ENCODE measurements around the gene SORBS1. TPM values are rescaled to one million over a fixed set of nuclear protein-coding genes. Genes with fewer than 3 reads are reported as not detected.

Gene SORBS1
- total and polyA plus RNA-seq, 9 of the 15 experiments (the other 6 are each of a cell fraction or from before 2014, with no cell fraction given): 2.0 to 13.3 (median 6.5) TPM

DNA sequence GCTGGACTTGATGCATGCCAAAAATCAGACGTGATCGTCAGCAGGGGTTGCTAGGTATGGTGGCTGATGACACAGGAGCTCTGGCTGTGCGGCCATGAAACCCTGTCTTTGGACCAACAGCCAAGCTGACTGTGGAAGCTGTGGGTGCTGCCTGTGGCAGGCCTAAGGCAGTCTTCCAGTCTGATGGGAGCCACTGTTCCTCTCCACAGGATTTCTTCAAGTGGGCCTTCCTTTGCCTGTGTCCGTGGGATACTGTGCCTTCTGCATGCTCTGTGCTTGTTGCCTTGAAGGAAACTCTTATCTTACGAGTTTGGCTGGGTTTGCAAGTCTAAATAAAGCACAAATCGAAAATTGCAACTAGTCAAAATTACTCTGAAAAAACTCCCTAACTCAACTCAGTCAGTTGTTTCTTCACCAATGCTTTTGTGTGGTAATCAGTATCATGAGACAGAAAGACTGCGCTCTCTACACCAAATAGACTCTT, 168.4 kb downstream of the SORBS1 start:
- ChIA-PET CTCF (ENCODE audit: low intra/inter-chr PET ratio) (interaction anchor here (1.3 kb wide), 1 partner anchor 208 kb away, joined by 4 read pairs; no protein-coding TSS in a partner anchor), POLR2A (interaction anchor here (1.1 kb wide), 1 partner anchor 10 kb away, joined by 4 read pairs; no protein-coding TSS in a partner anchor)
- WGBS (ENCODE audit: insufficient coverage, low coverage, missing lambda C conversion rate): 68% methylated on average over 7 of the region's 7 CpGs
- H3K79me2 ChIP-seq (ENCODE audit: control insufficient read depth, insufficient read depth, low read length): no peaks in the 10 kb centered on the region
- no peak for FAIRE-seq
- no peaks in the 10 kb centered on the region for H3K27me3 ChIP-seq (ENCODE audit: control insufficient read depth in 2 of 2, insufficient read depth in 2 of 2, low read length in 2 of 2)
- no peak for ATAC-seq
- H3K36me3 ChIP-seq (ENCODE audit: control insufficient read depth, insufficient read depth, low read length): 0 out of 3 replicates have a peak, but pooled peaks cover 5% of the 10 kb centered on the region
- no peak overlapping the region for H3K4me2 ChIP-seq (ENCODE audit: insufficient read depth, low read length)
- no peaks in the 10 kb centered on the region for H4K20me1 ChIP-seq (replicated peaks; ENCODE audit: control insufficient read depth, insufficient read depth, low read length)
- intact Hi-C loops (cut with micrococcal nuclease) (loop anchor here (5.0 kb wide), 1 partner anchor 35 kb away; no protein-coding TSS in a partner anchor), in situ Hi-C loops (cut with MboI) (loop anchor here (25.0 kb wide), 1 partner anchor 445 kb away; no protein-coding TSS in a partner anchor)
- H3K4me1 ChIP-seq (replicated peaks in 1 of 2; ENCODE audit: control insufficient read depth in 2 of 2, insufficient read depth in 2 of 2, low read length in 2 of 2): peaks cover 12 to 19% of the 10 kb centered on the region in 2 experiments
- no peak overlapping the region for H3K27ac ChIP-seq (ENCODE audit: extremely low read depth, low read depth, low read length)
- H3K4me3 ChIP-seq: no peak overlapping the region
- DNase-seq (ENCODE audit: extremely low read depth in 1 of 4, low spot score in 3 of 4): no peak
- H2AFZ ChIP-seq (ENCODE audit: low read depth, low read length): no peak overlapping the region
- no peaks in the 10 kb centered on the region for H3K9me1 ChIP-seq (ENCODE audit: control insufficient read depth, insufficient read depth, low read length)
- H3K9me3 ChIP-seq (replicated peaks; ENCODE audit: control insufficient read depth, insufficient read depth, low read depth, low read length): no peaks in the 10 kb centered on the region
- H3K9ac ChIP-seq (ENCODE audit: insufficient read depth in 1 of 2, low read depth in 2 of 2, low read length in 2 of 2): no peak overlapping the region
- no TSS peak for BruUV-seq (replicated peaks)
- TF ChIP-seq, protein P1, sequence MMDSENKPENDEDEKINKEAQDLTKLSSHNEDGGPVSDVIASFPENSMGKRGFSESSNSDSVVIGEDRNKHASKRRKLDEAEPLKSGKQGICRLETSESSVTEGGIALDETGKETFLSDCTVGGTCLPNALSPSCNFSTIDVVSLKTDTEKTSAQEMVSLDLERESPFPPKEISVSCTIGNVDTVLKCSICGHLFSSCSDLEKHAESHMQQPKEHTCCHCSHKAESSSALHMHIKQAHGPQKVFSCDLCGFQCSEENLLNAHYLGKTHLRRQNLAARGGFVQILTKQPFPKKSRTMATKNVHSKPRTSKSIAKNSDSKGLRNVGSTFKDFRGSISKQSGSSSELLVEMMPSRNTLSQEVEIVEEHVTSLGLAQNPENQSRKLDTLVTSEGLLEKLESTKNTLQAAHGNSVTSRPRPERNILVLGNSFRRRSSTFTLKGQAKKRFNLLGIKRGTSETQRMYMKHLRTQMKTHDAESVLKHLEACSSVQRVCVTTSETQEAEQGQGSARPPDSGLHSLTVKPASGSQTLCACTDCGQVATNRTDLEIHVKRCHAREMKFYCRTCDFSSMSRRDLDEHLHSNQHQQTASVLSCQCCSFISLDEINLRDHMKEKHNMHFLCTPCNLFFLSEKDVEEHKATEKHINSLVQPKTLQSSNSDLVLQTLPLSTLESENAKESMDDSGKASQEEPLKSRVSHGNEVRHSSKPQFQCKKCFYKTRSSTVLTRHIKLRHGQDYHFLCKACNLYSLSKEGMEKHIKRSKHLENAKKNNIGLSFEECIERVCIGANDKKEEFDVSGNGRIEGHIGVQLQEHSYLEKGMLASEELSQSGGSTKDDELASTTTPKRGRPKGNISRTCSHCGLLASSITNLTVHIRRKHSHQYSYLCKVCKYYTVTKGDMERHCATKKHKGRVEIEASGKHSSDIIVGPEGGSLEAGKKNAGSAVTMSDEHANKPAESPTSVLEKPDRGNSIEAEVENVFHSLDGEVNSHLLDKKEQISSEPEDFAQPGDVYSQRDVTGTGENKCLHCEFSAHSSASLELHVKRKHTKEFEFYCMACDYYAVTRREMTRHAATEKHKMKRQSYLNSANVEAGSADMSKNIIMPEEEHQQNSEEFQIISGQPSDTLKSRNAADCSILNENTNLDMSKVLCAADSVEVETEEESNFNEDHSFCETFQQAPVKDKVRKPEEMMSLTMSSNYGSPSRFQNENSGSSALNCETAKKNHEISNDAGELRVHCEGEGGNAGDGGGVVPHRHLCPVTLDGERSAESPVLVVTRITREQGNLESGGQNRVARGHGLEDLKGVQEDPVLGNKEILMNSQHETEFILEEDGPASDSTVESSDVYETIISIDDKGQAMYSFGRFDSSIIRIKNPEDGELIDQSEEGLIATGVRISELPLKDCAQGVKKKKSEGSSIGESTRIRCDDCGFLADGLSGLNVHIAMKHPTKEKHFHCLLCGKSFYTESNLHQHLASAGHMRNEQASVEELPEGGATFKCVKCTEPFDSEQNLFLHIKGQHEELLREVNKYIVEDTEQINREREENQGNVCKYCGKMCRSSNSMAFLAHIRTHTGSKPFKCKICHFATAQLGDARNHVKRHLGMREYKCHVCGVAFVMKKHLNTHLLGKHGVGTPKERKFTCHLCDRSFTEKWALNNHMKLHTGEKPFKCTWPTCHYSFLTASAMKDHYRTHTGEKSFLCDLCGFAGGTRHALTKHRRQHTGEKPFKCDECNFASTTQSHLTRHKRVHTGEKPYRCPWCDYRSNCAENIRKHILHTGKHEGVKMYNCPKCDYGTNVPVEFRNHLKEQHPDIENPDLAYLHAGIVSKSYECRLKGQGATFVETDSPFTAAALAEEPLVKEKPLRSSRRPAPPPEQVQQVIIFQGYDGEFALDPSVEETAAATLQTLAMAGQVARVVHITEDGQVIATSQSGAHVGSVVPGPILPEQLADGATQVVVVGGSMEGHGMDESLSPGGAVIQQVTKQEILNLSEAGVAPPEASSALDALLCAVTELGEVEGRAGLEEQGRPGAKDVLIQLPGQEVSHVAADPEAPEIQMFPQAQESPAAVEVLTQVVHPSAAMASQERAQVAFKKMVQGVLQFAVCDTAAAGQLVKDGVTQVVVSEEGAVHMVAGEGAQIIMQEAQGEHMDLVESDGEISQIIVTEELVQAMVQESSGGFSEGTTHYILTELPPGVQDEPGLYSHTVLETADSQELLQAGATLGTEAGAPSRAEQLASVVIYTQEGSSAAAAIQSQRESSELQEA (IDR thresholded peaks at IDR 0.05; ENCODE audit: low read depth): no peak
- TF ChIP-seq FOXK1 (CRISPR knock-in tag; IDR thresholded peaks at IDR 0.05; ENCODE audit: borderline replicate concordance) (no peak), FOXA1 (IDR thresholded peaks at IDR 0.05; ENCODE audit: borderline replicate concordance) (no peak), C11orf30 (IDR thresholded peaks at IDR 0.05; ENCODE audit: low read depth) (no peak), POLR2H (tag; IDR thresholded peaks at IDR 0.05; ENCODE audit: low read depth) (no peak), MAZ (CRISPR knock-in tag; conservative IDR thresholded peaks at IDR 0.05 in 1 of 2, IDR thresholded peaks at IDR 0.05 in 1 of 2) (no peak), MCM5 (IDR thresholded peaks at IDR 0.05; ENCODE audit: low read depth) (no peak)
- TF ChIP-seq, protein P2, sequence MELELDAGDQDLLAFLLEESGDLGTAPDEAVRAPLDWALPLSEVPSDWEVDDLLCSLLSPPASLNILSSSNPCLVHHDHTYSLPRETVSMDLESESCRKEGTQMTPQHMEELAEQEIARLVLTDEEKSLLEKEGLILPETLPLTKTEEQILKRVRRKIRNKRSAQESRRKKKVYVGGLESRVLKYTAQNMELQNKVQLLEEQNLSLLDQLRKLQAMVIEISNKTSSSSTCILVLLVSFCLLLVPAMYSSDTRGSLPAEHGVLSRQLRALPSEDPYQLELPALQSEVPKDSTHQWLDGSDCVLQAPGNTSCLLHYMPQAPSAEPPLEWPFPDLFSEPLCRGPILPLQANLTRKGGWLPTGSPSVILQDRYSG (tag; conservative IDR thresholded peaks at IDR 0.05; ENCODE audit: low read depth): no peak
- TF ChIP-seq, protein P3, sequence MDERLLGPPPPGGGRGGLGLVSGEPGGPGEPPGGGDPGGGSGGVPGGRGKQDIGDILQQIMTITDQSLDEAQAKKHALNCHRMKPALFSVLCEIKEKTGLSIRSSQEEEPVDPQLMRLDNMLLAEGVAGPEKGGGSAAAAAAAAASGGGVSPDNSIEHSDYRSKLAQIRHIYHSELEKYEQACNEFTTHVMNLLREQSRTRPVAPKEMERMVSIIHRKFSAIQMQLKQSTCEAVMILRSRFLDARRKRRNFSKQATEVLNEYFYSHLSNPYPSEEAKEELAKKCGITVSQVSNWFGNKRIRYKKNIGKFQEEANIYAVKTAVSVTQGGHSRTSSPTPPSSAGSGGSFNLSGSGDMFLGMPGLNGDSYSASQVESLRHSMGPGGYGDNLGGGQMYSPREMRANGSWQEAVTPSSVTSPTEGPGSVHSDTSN (CRISPR knock-in tag; IDR thresholded peaks at IDR 0.05; ENCODE audit: low read depth): no peak
- TF ChIP-seq, protein P3 (tag; conservative IDR thresholded peaks at IDR 0.05; ENCODE audit: low read depth): no peak
